Osteocyte (in vitro differentiated cells): ENCODE results near the gene ARHGAP30. TPM values are rescaled to one million over a fixed set of nuclear protein-coding genes. Genes with fewer than 3 reads are reported as not detected.

Experiments
- DNase-seq: peaks from one replicate; pipeline ENCODE4 v3.0.0; 2021; ENCODE audit warnings: mixed read lengths; ENCODE audit not compliant: unreplicated experiment; ENCODE audit errors: extremely low spot score
- H3K27ac Mint-ChIP-seq: one replicate; pipeline ENCODE4 v1.8.0; 2021; ENCODE audit warnings: mild to moderate bottlenecking, mixed read lengths; ENCODE audit not compliant: unreplicated experiment
- H3K27me3 Mint-ChIP-seq: one replicate; pipeline ENCODE4 v1.8.0; 2021; ENCODE audit warnings: mixed read lengths; ENCODE audit not compliant: unreplicated experiment
- H3K36me3 Mint-ChIP-seq: one replicate; pipeline ENCODE4 v1.8.0; 2021; ENCODE audit warnings: mixed read lengths; ENCODE audit not compliant: unreplicated experiment
- H3K4me1 Mint-ChIP-seq: one replicate; pipeline ENCODE4 v1.8.0; 2021; ENCODE audit warnings: mixed read lengths; ENCODE audit not compliant: unreplicated experiment
- H3K4me3 Mint-ChIP-seq: one replicate; pipeline ENCODE4 v1.8.0; 2021; ENCODE audit warnings: mild to moderate bottlenecking, moderate library complexity, mixed read lengths; ENCODE audit not compliant: unreplicated experiment
- H3K9me3 Mint-ChIP-seq: one replicate; pipeline ENCODE4 v1.8.0; 2021; ENCODE audit warnings: mixed read lengths; ENCODE audit not compliant: unreplicated experiment
- total RNA-seq: library from RNA; stranded (reverse); gene quantifications from 2 replicates; pipeline ENCODE4 v1.2.1, GENCODE V29; 2021
- TF ChIP-seq, protein P1 (sequence below): fragments of 200-600 bp; sonication (generic); IDR thresholded peaks from 2 replicates; pipeline ENCODE4 v1.5.0; 2021; ENCODE audit warnings: antibody characterized with exemption, mild to moderate bottlenecking, moderate library complexity

Gene ARHGAP30
- total RNA-seq, 1 donor from 2014 or later, result not detected

DNA sequence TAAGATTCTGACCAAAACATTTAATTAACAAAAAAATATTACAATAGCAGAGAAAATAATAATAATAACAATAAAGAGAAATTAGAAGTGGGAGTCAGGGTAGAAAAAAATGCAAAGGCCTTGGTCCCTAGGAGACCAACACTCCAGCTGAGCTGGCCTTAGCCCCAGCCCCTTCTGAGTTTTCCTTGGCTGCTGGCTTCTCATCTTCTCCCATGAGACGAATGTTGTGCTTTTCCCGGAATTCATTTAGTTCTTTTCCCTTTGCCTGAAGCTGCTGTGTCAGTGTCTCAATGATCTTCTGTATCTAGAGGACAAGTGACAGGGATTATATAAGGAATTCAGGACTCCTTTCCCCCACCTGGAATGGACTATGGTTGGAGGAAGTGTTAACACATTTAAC lies 30.9 kb upstream of the ARHGAP30 start:
- TF ChIP-seq, protein P1, sequence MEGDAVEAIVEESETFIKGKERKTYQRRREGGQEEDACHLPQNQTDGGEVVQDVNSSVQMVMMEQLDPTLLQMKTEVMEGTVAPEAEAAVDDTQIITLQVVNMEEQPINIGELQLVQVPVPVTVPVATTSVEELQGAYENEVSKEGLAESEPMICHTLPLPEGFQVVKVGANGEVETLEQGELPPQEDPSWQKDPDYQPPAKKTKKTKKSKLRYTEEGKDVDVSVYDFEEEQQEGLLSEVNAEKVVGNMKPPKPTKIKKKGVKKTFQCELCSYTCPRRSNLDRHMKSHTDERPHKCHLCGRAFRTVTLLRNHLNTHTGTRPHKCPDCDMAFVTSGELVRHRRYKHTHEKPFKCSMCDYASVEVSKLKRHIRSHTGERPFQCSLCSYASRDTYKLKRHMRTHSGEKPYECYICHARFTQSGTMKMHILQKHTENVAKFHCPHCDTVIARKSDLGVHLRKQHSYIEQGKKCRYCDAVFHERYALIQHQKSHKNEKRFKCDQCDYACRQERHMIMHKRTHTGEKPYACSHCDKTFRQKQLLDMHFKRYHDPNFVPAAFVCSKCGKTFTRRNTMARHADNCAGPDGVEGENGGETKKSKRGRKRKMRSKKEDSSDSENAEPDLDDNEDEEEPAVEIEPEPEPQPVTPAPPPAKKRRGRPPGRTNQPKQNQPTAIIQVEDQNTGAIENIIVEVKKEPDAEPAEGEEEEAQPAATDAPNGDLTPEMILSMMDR, result no peak
- H3K4me3 Mint-ChIP-seq, result no peak overlapping the region
- H3K27me3 Mint-ChIP-seq, result peaks cover 4% of the 10 kb centered on the region
- no peaks in the 10 kb centered on the region for H3K9me3 Mint-ChIP-seq
- DNase-seq, result no peak
- no peak overlapping the region for H3K27ac Mint-ChIP-seq
- peaks cover 5% of the 10 kb centered on the region for H3K36me3 Mint-ChIP-seq
- H3K4me1 Mint-ChIP-seq, result peaks cover 11% of the 10 kb centered on the region

DNA sequence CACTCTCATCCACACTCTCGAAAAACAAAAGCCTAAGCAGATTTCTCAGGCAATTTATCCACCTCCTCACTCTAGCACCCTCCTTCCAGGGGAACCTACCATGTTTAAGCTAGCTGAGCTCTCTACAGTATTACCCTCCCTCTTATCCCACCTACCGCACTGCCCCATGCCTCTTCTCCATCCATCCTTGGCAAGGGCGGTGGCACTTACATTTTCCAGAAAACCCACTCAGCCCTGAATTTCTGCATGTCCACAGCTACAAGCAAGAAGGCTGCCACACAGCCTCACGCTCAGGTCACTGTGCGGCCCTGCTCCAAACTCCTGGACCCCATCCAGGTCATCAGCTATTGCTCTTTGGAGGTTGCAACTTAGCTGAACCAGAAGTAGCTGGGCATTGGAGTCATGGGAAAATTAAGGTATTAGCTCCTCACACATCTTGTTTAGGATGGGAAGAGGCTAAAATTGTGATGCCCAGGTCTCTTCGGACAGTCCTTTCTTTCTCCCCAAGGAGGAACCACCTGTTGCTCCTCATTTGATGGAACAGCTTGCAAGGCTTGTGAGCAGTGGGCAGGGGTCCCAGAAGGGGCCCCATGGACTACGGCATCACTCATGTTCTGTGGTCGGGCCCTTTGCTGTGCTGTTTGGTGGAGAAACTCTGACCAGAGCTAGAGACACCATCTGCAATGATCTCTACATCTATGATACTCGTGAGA lies 29.6 kb upstream of the ARHGAP30 start:
- peak overlapping the region; percentile 79 for H3K4me3 Mint-ChIP-seq
- H3K4me1 Mint-ChIP-seq, result peaks cover 11% of the 10 kb centered on the region
- H3K27ac Mint-ChIP-seq, result no peak overlapping the region
- H3K27me3 Mint-ChIP-seq, result peaks cover 15% of the 10 kb centered on the region
- TF ChIP-seq, protein P1, result no peak
- DNase-seq, result no peak
- H3K9me3 Mint-ChIP-seq, result no peaks in the 10 kb centered on the region
- H3K36me3 Mint-ChIP-seq, result peaks cover 5% of the 10 kb centered on the region

GRCh38 chr1:161098210-161099068 lies 28.7 kb upstream of the ARHGAP30 start, which contains the start of gene KLHDC9:
TSS of gene KLHDC9 (plus strand) at chr1:161098361. CDS start at chr1:161098536, 175 bp downstream.
- Mint-ChIP-seq H3K36me3 (peaks cover 5% of the 10 kb centered on the region), H3K4me3 (peak within 1 kb of the TSS; percentile 79), H3K27me3 (peaks cover 18% of the 10 kb centered on the region), H3K4me1 (peaks cover 11% of the 10 kb centered on the region), H3K27ac (peak within 1 kb of the TSS; percentile 39), H3K9me3 (no peaks in the 10 kb centered on the region)
- TF ChIP-seq, protein P1, result no peak
- DNase-seq, result peak; percentile 88

DNA sequence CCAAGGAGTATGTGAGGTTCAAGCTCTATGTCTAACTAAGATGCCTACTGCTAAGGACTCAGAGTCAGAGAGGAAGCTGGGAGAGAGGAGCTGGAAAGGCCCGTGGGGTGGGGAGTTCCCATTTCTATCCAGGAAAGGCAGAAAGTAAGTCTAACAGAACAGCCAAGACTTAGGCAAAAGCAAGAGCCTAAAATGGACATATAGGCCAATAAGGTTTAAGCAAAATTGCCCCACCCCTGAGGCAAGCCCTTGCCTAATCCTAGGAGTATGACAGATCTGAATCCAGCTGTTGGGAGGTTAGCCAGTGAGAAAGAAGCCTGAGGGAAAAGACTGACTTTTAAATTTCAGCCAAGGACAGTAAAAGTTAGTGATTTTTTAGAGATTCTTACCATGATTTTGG lies 26.8 kb upstream of the ARHGAP30 start:
- Mint-ChIP-seq H3K36me3 (peaks cover 2% of the 10 kb centered on the region), H3K4me3 (no peak overlapping the region), H3K4me1 (peaks cover 11% of the 10 kb centered on the region), H3K27me3 (peaks cover 18% of the 10 kb centered on the region), H3K9me3 (no peaks in the 10 kb centered on the region), H3K27ac (no peak overlapping the region)
- TF ChIP-seq, protein P1, result no peak
- no peak for DNase-seq

DNA sequence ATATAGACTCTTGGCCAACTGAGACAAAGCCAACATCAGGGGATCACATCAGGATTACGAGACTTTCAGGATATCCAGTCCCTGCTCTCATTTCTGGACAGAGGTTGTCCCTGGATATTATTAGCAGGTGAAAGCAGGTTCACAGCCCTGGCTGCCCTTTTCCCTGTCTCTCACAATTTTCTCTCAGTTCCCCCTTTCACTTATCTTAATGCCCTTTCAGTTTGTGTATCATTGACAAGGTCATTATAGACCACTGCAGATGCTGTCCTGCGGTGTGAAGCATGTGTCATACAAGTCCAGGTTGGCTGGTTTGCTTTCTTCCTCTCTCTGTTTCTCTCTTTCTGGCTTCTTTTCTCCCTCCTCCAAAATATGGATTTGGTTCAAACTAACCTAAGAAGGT lies 26.3 kb upstream of the ARHGAP30 start:
- no peaks in the 10 kb centered on the region for H3K9me3 Mint-ChIP-seq
- H3K27ac Mint-ChIP-seq, result no peak overlapping the region
- no peaks in the 10 kb centered on the region for H3K36me3 Mint-ChIP-seq
- peaks cover 18% of the 10 kb centered on the region for H3K27me3 Mint-ChIP-seq
- no peak overlapping the region for H3K4me3 Mint-ChIP-seq
- peaks cover 11% of the 10 kb centered on the region for H3K4me1 Mint-ChIP-seq
- TF ChIP-seq, protein P1, result no peak
- DNase-seq, result no peak
